Activated B cell treated with CpG ODN at 0.5 μM for 24 hours (primary cell): ENCODE results near the gene MRPL36. TPM values are rescaled to one million over a fixed set of nuclear protein-coding genes. Genes with fewer than 3 reads are reported as not detected.

Experiments
- ATAC-seq: fragments of 200-7000 bp; cut with Tn5 transposase; one replicate; pipeline ENCODE4 v1.10.0; 2021; ENCODE audit warnings: low read depth, mild to moderate bottlenecking, moderate library complexity
- CTCF ChIA-PET: fragments of 350-600 bp; sonication (Branson Sonifier 250); formaldehyde crosslinking; loops from one replicate; lab custom pipeline; 2021; ENCODE audit warnings: antibody characterized with exemption; lab: Charles Lee
- POLR2A ChIA-PET: fragments of 350-600 bp; sonication (Branson Sonifier 250); formaldehyde crosslinking; loops from one replicate; lab custom pipeline; 2021; ENCODE audit warnings: antibody characterized with exemption; lab: Charles Lee
- DNase-seq: peaks from one replicate; pipeline ENCODE4 v3.0.0; 2022
- H3K27ac Mint-ChIP-seq: one replicate; pipeline ENCODE4 v1.8.0; 2020; ENCODE audit warnings: mixed read lengths
- H3K27me3 Mint-ChIP-seq: one replicate; pipeline ENCODE4 v1.8.0; 2021; ENCODE audit warnings: mixed read lengths
- H3K36me3 Mint-ChIP-seq: one replicate; pipeline ENCODE4 v1.8.0; 2021; ENCODE audit warnings: low read depth, mixed read lengths
- H3K4me1 Mint-ChIP-seq: one replicate; pipeline ENCODE4 v1.8.0; 2021; ENCODE audit warnings: mixed read lengths
- H3K4me3 Mint-ChIP-seq: one replicate; pipeline ENCODE4 v1.8.0; 2020; ENCODE audit warnings: mild to moderate bottlenecking, mixed read lengths
- H3K9me3 Mint-ChIP-seq: one replicate; pipeline ENCODE4 v1.8.0; 2020; ENCODE audit warnings: mixed read lengths
- intact Hi-C: fragments of 100-400 bp; cut with micrococcal nuclease; formaldehyde crosslinking; loops from one replicate; pipeline ENCODE4 v1.15.1; 2024
- total RNA-seq: library from RNA; stranded (reverse); gene quantifications from 2 replicates; pipeline ENCODE4 v1.2.3, GENCODE V29; 2022
- TF ChIP-seq, protein P1 (sequence below): fragments of 200-600 bp; IDR thresholded peaks from one replicate; pipeline ENCODE4 v1.8.0; 2022; ENCODE audit warnings: antibody characterized with exemption, mild to moderate bottlenecking

Gene MRPL36
- total RNA-seq, 1 donor from 2014 or later, result 28.7 TPM

GRCh38 chr5:1771149-1772065 lies 28.2 kb downstream of the MRPL36 start:
- H3K4me1 Mint-ChIP-seq, result no peaks in the 10 kb centered on the region
- no peak overlapping the region for H3K27ac Mint-ChIP-seq
- peaks cover 2% of the 10 kb centered on the region for H3K9me3 Mint-ChIP-seq
- H3K27me3 Mint-ChIP-seq, result peaks cover 25% of the 10 kb centered on the region
- ATAC-seq, result no peak
- TF ChIP-seq, protein P1, sequence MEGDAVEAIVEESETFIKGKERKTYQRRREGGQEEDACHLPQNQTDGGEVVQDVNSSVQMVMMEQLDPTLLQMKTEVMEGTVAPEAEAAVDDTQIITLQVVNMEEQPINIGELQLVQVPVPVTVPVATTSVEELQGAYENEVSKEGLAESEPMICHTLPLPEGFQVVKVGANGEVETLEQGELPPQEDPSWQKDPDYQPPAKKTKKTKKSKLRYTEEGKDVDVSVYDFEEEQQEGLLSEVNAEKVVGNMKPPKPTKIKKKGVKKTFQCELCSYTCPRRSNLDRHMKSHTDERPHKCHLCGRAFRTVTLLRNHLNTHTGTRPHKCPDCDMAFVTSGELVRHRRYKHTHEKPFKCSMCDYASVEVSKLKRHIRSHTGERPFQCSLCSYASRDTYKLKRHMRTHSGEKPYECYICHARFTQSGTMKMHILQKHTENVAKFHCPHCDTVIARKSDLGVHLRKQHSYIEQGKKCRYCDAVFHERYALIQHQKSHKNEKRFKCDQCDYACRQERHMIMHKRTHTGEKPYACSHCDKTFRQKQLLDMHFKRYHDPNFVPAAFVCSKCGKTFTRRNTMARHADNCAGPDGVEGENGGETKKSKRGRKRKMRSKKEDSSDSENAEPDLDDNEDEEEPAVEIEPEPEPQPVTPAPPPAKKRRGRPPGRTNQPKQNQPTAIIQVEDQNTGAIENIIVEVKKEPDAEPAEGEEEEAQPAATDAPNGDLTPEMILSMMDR, result no peak
- H3K36me3 Mint-ChIP-seq, result no peaks in the 10 kb centered on the region
- no peak overlapping the region for H3K4me3 Mint-ChIP-seq
- ChIA-PET CTCF (interaction anchor here (2.3 kb wide), 1 partner anchor 29 kb away, joined by 5 read pairs; the partner anchor contains the start of genes MRPL36 and NDUFS6), POLR2A (no interaction called here)
- intact Hi-C loops, result no loop called here
- DNase-seq, result no peak

- no peak overlapping the region for H3K27ac Mint-ChIP-seq
- intact Hi-C loops, result no loop called here
- H3K27me3 Mint-ChIP-seq, result peaks cover 29% of the 10 kb centered on the region
- POLR2A ChIA-PET, result no interaction called here
- DNase-seq, result no peak
- CTCF ChIA-PET, result no interaction called here
- TF ChIP-seq, protein P1, result no peak
- H3K4me3 Mint-ChIP-seq, result no peak overlapping the region
- no peak for ATAC-seq
- no peaks in the 10 kb centered on the region for H3K4me1 Mint-ChIP-seq
- H3K36me3 Mint-ChIP-seq, result no peaks in the 10 kb centered on the region
- H3K9me3 Mint-ChIP-seq, result peaks cover 2% of the 10 kb centered on the region
Observed at GRCh38 chr5:1770443-1770802, 29.2 kb downstream of the MRPL36 start.

DNA sequence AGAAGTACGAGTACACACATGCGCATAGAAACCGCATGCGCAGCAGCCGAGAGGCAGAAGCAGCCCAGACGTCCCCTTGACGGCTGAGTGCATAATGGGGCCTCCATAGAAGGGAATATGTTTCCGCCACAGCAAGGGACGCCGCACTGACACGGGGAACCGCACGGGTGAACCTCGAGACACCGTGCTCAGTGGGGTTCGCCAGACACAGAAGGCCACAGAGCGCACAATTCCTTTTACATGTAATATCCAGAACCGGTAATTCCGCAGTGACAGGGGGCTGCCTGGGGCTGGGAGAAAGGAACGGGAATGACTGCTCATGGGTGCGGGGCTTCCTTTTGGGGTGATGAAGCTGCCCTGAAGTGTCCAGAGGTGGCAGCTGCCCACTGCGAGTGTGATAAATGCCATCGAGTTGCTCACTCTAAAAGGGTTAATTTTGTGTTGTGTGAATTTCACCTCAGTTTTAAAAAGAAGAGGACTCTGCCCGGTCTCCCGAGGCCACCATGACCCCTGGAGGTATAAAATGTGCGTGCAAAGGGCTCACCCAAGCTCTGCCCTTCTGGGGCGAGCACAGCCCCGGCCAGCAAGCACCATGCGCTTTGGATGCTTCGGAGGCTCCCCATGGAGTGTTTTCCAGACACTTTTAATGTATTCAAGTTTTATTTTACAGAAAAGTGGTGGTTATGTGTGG lies 29.7 kb downstream of the MRPL36 start:
- Mint-ChIP-seq H3K4me3 (no peak overlapping the region), H3K27me3 (peaks cover 31% of the 10 kb centered on the region), H3K4me1 (no peaks in the 10 kb centered on the region), H3K9me3 (no peaks in the 10 kb centered on the region), H3K27ac (no peak overlapping the region), H3K36me3 (no peaks in the 10 kb centered on the region)
- intact Hi-C loops, result no loop called here
- POLR2A ChIA-PET, result no interaction called here
- ATAC-seq (no peak), DNase-seq (no peak)
- TF ChIP-seq, protein P1, result no peak
- CTCF ChIA-PET, result no interaction called here

DNA sequence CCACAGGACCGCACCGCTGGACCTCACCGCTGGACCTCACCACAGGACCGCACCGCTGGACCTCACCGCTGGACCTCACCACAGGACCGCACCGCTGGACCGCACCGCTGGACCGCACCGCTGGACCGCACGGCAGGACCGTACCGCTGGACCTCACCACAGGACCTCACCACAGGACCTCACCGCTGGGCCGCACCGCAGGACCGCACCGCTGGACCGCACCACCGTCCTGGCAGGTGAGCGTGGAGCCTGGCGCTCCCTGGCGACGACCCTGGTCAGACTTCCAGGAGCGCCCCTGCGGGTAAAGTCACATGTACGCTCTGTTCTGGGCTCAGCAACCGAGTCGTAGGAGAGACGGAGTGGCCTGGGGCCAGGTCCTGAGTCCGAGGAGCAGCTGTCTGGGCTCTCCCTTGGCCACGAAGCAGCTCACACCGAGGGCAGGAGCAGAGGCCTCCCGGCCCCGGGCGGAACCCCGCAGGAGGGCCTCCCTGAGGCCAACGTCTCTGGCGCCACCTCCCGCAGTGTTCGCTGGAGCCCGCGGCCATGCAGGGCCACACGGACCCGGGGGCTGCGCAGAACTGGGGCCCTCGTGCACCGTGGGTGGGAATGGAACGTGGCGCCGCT lies 30.5 kb downstream of the MRPL36 start:
- ATAC-seq (no peak), DNase-seq (no peak)
- Mint-ChIP-seq H3K27me3 (peaks cover 36% of the 10 kb centered on the region), H3K27ac (no peak overlapping the region), H3K4me1 (no peaks in the 10 kb centered on the region), H3K9me3 (no peaks in the 10 kb centered on the region), H3K4me3 (no peak overlapping the region), H3K36me3 (no peaks in the 10 kb centered on the region)
- ChIA-PET CTCF (no interaction called here), POLR2A (no interaction called here)
- intact Hi-C loops, result no loop called here
- TF ChIP-seq, protein P1, result no peak
